HAP-1 (cell line): ENCODE measurements around the gene ANHX.
A peak's percentile ranks its signal among the peaks of the same experiment; 100 is the strongest.

Experiments
- DNase-seq, 2 experiments: peaks; one replicate each; pipeline ENCODE4 v3.0.0-alpha.2; 2016 to 2020; ENCODE audit warnings: low spot score in 2 of 2
- H3K27me3 ChIP-seq: fragments of 250-450 bp; sonication (Bioruptor Pico); 2 replicates; pipeline ENCODE4 v1.5.1; 2020; ENCODE audit warnings: low read depth, mild to moderate bottlenecking, moderate library complexity
- H3K36me3 ChIP-seq: fragments of 250-450 bp; sonication (Bioruptor Pico); replicated peaks from 2 replicates; pipeline ENCODE4 v1.5.1; 2020; ENCODE audit warnings: mild to moderate bottlenecking
- H3K4me1 ChIP-seq: fragments of 250-450 bp; sonication (Bioruptor Pico); 2 replicates; pipeline ENCODE4 v1.5.1; 2020; ENCODE audit warnings: mild to moderate bottlenecking
- H3K4me3 ChIP-seq: fragments of 250-450 bp; sonication (Bioruptor Pico); 2 replicates; pipeline ENCODE4 v1.5.1; 2020; ENCODE audit warnings: mild to moderate bottlenecking, moderate library complexity
- H3K9me3 ChIP-seq: fragments of 250-450 bp; sonication (Bioruptor Pico); 2 replicates; pipeline ENCODE4 v1.5.1; 2020; ENCODE audit warnings: mild to moderate bottlenecking, moderate library complexity
- in situ Hi-C: fragments of 300-500 bp; cut with MboI; formaldehyde crosslinking; loops from 3 replicates; pipeline ENCODE4 v1.14.3; 2020; ENCODE audit warnings: low sequenced_read_pairs, inconsistent platforms, mixed read lengths

Gene ANHX

GRCh38 chr12:133181238-133181959, 54.3 kb downstream of the ANHX start, which contains the start of gene ZNF268:
Gene ZNF268 (plus strand): TSS chr12:133181495. CDS start chr12:133181998, 503 bp downstream.
- no peaks in the 10 kb centered on the region for H3K4me1 ChIP-seq
- H3K27me3 ChIP-seq: no peaks in the 10 kb centered on the region
- peaks cover 16% of the 10 kb centered on the region for H3K9me3 ChIP-seq
- peaks cover 27% of the 10 kb centered on the region; the same call in 1 of the 2 replicates for H3K36me3 ChIP-seq
- in situ Hi-C loops: no loop called here
- DNase-seq: peak; percentile 88 to 96
- H3K4me3 ChIP-seq: peak within 1 kb of the TSS; percentile 80

GRCh38 chr12:133180669-133181068, 55.0 kb downstream of the ANHX start:
- Histone ChIP-seq H3K9me3 (peaks cover 16% of the 10 kb centered on the region), H3K4me1 (no peaks in the 10 kb centered on the region), H3K36me3 (peaks cover 22% of the 10 kb centered on the region; the same call in 1 of the 2 replicates), H3K4me3 (no peak overlapping the region), H3K27me3 (no peaks in the 10 kb centered on the region)
- no peak for DNase-seq
- in situ Hi-C loops: no loop called here

- no peaks in the 10 kb centered on the region for H3K36me3 ChIP-seq
- H3K4me1 ChIP-seq: no peaks in the 10 kb centered on the region
- no peak overlapping the region for H3K4me3 ChIP-seq
- DNase-seq: no peak
- H3K27me3 ChIP-seq: no peaks in the 10 kb centered on the region
- peaks cover 2% of the 10 kb centered on the region; the same call in 1 of the 2 replicates for H3K9me3 ChIP-seq
- in situ Hi-C loops: no loop called here
Observed at GRCh38 chr12:133174901-133175300, 60.8 kb downstream of the ANHX start.

- H3K36me3 ChIP-seq: no peaks in the 10 kb centered on the region
- no peaks in the 10 kb centered on the region for H3K27me3 ChIP-seq
- H3K4me3 ChIP-seq: no peak overlapping the region
- in situ Hi-C loops: no loop called here
- no peak for DNase-seq
- no peaks in the 10 kb centered on the region for H3K4me1 ChIP-seq
- H3K9me3 ChIP-seq: peaks cover 2% of the 10 kb centered on the region; the same call in 1 of the 2 replicates
Observed at GRCh38 chr12:133172491-133172890, 63.2 kb downstream of the ANHX start.
